Neural crest cell (in vitro differentiated cells): Measurements from ENCODE around the gene RESF1. TPM values are rescaled to one million over a fixed set of nuclear protein-coding genes. Genes with fewer than 3 reads are reported as not detected.

Source experiments
- DNase-seq: peaks from one replicate; pipeline ENCODE4 v3.0.0; 2021; ENCODE audit warnings: low read depth, mixed read lengths, low spot score
- H3K27ac Mint-ChIP-seq: one replicate; pipeline ENCODE4 v1.8.0; 2021; ENCODE audit warnings: mild to moderate bottlenecking, mixed read lengths; ENCODE audit not compliant: unreplicated experiment
- H3K27me3 Mint-ChIP-seq: 2 replicates; pipeline ENCODE4 v1.8.0; 2021; ENCODE audit warnings: low read depth, mild to moderate bottlenecking, mixed read lengths
- H3K36me3 Mint-ChIP-seq: 2 replicates; pipeline ENCODE4 v1.8.0; 2021; ENCODE audit warnings: low read depth, mild to moderate bottlenecking, mixed read lengths
- H3K4me1 Mint-ChIP-seq: 2 replicates; pipeline ENCODE4 v1.8.0; 2021; ENCODE audit warnings: mixed read lengths
- H3K4me3 Mint-ChIP-seq: one replicate; pipeline ENCODE4 v1.8.0; 2021; ENCODE audit warnings: mild to moderate bottlenecking, mixed read lengths
- H3K9me3 Mint-ChIP-seq: 2 replicates; pipeline ENCODE4 v1.8.0; 2021; ENCODE audit warnings: mixed read lengths
- total RNA-seq: library from RNA; stranded (reverse); gene quantifications from 2 replicates; pipeline ENCODE4 v1.2.1, GENCODE V29; 2021
- TF ChIP-seq, protein P1 (sequence below): fragments of 200-600 bp; sonication (generic); conservative IDR thresholded peaks from 2 replicates; pipeline ENCODE4 v1.5.0; 2021; ENCODE audit warnings: antibody characterized with exemption, mild to moderate bottlenecking

The RESF1 gene
- total RNA-seq, 1 donor from 2014 or later, result 49.2 TPM

DNA sequence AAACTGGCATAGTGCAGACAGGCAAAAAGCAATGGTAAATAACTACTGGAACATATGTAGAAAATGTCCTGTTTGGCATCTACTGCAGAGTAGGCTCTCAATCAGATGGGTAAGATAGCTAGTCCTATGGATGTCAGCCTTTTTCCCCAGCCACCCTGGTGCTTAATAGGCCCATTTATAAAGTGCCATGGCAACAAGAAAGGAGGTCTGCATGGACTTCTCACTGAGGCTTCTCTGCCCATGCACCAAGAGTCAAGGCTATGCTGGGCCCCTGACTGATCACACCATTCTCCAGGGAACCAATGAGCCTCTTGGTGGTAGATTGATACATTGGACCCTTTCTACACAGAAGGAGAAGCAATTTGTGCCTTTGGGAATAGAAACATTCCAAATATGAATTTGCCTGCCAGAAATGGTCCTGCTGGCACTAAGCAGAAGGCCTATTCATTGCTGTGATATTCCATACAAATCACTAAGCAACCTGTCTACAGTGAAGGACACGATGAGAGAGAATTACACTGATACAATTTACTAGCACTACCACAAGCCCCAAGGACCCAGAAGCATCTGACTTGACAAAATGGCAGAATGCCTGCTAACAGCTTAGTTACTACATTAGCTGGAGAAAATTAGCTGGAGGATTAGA, 43.8 kb downstream of the RESF1 start:
- Mint-ChIP-seq H3K27ac (peak overlapping the region; percentile 8), H3K4me3 (no peak overlapping the region), H3K9me3 (no peaks in the 10 kb centered on the region), H3K4me1 (no peaks in the 10 kb centered on the region), H3K27me3 (no peaks in the 10 kb centered on the region), H3K36me3 (peaks cover 2% of the 10 kb centered on the region)
- TF ChIP-seq, protein P1, sequence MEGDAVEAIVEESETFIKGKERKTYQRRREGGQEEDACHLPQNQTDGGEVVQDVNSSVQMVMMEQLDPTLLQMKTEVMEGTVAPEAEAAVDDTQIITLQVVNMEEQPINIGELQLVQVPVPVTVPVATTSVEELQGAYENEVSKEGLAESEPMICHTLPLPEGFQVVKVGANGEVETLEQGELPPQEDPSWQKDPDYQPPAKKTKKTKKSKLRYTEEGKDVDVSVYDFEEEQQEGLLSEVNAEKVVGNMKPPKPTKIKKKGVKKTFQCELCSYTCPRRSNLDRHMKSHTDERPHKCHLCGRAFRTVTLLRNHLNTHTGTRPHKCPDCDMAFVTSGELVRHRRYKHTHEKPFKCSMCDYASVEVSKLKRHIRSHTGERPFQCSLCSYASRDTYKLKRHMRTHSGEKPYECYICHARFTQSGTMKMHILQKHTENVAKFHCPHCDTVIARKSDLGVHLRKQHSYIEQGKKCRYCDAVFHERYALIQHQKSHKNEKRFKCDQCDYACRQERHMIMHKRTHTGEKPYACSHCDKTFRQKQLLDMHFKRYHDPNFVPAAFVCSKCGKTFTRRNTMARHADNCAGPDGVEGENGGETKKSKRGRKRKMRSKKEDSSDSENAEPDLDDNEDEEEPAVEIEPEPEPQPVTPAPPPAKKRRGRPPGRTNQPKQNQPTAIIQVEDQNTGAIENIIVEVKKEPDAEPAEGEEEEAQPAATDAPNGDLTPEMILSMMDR, result no peak
- DNase-seq, result no peak

- H3K4me3 Mint-ChIP-seq, result no peak overlapping the region
- H3K4me1 Mint-ChIP-seq, result no peaks in the 10 kb centered on the region
- H3K27ac Mint-ChIP-seq, result no peak overlapping the region
- TF ChIP-seq, protein P1, result no peak
- peaks cover 2% of the 10 kb centered on the region for H3K36me3 Mint-ChIP-seq
- H3K27me3 Mint-ChIP-seq, result no peaks in the 10 kb centered on the region
- DNase-seq, result no peak
- H3K9me3 Mint-ChIP-seq, result no peaks in the 10 kb centered on the region
These were observed 44.4 kb downstream of the RESF1 start for GRCh38 chr12:32003654-32004053.

DNA sequence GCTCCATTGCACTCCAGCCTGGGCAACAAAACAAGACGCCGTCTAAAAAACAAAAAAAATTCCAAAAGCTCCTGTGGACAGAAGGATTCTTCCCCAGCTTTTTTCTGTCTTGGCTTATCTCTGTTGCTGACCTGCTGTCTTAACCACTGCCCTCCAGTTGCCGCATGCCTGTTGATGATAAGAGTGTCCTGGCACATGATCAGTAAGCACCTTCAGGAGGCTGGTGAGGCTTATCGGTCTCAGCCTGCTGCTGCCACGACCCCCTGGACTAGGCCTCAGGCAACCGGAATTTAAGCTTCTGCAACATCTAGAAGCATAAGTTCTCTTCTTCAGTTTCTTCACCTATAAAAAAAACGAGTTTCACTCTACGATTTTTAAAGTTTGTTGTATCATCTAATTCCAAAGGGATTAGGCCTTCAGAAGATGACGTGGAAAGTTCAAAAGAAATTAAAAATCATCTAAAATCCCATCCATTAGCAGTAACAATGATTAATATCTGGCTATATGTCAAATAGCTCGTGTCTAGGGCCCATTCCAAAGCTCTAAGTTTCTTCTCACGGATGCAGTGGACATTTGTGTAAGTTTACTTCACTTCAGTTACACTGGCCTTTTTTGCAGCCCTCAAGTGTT, 46.4 kb downstream of the RESF1 start:
- no peak overlapping the region for H3K4me3 Mint-ChIP-seq
- H3K36me3 Mint-ChIP-seq, result no peaks in the 10 kb centered on the region
- H3K4me1 Mint-ChIP-seq, result no peaks in the 10 kb centered on the region
- H3K27ac Mint-ChIP-seq, result peak overlapping the region; percentile 57
- TF ChIP-seq, protein P1, result no peak
- no peaks in the 10 kb centered on the region for H3K9me3 Mint-ChIP-seq
- no peaks in the 10 kb centered on the region for H3K27me3 Mint-ChIP-seq
- DNase-seq, result no peak

Other genes with a start within 250 kb of the RESF1 start
- gene AMN1, start 230.4 kb upstream of the RESF1 start, total RNA-seq, result 8.2 and 8.3 TPM in 2 replicates
- gene BICD1, start 147.4 kb downstream of the RESF1 start, total RNA-seq, result 49.1 and 49.5 TPM in 2 replicates